WTC11 (cell line): ENCODE results near the gene IFI44.

Experiments used
- CTCF ChIP-seq: fragments of 200-600 bp; IDR thresholded peaks from 2 replicates; pipeline ENCODE4 v1.8.0; 2022; ENCODE audit warnings: antibody characterized with exemption
- ESRRA ChIP-seq: sonication (generic); formaldehyde crosslinking; IDR thresholded peaks from 2 replicates; pipeline ENCODE4 v1.8.1; 2022; ENCODE audit warnings: mild to moderate bottlenecking, missing genetic modification reagents, borderline replicate concordance
- IRF2 ChIP-seq: sonication (generic); formaldehyde crosslinking; IDR thresholded peaks from 2 replicates; pipeline ENCODE4 v1.8.0; 2022; ENCODE audit warnings: low read depth, missing genetic modification reagents, borderline replicate concordance
- NR1H2 ChIP-seq: sonication (generic); formaldehyde crosslinking; IDR thresholded peaks from 2 replicates; pipeline ENCODE4 v1.9.0; 2021; ENCODE audit warnings: mild to moderate bottlenecking, moderate library complexity, missing genetic modification reagents
- NR3C1 ChIP-seq: sonication (generic); formaldehyde crosslinking; conservative IDR thresholded peaks from 2 replicates; pipeline ENCODE4 v1.8.1; 2023; ENCODE audit warnings: low read depth, mild to moderate bottlenecking, missing genetic modification reagents
- RELA ChIP-seq: sonication (generic); formaldehyde crosslinking; IDR thresholded peaks from 2 replicates; pipeline ENCODE4 v1.8.1; 2022; ENCODE audit warnings: missing genetic modification reagents, mild to moderate bottlenecking, borderline replicate concordance
- TCF7 ChIP-seq: sonication (generic); formaldehyde crosslinking; IDR thresholded peaks from 2 replicates; pipeline ENCODE4 v1.8.0; 2022; ENCODE audit warnings: mild to moderate bottlenecking, low read depth, missing genetic modification reagents, moderate library complexity
- USF1 ChIP-seq: sonication (generic); formaldehyde crosslinking; IDR thresholded peaks from 2 replicates; pipeline ENCODE4 v1.8.0; 2022; ENCODE audit warnings: mild to moderate bottlenecking, missing genetic modification reagents
- ZBTB43 ChIP-seq: sonication (generic); formaldehyde crosslinking; IDR thresholded peaks from 2 replicates; pipeline ENCODE4 v1.8.1; 2023; ENCODE audit warnings: mild to moderate bottlenecking, missing genetic modification reagents
- ZNF281 ChIP-seq: sonication (generic); formaldehyde crosslinking; IDR thresholded peaks from 2 replicates; pipeline ENCODE4 v1.8.0; 2023; ENCODE audit warnings: mild to moderate bottlenecking, missing genetic modification reagents
- ZNF512 ChIP-seq: sonication (generic); formaldehyde crosslinking; IDR thresholded peaks from 2 replicates; pipeline ENCODE4 v1.8.1; 2022; ENCODE audit warnings: missing genetic modification reagents, borderline replicate concordance

- TF ChIP-seq USF1 (CRISPR knock-in tag): no peak
- no peak for TF ChIP-seq ZBTB43 (CRISPR knock-in tag)
- no peak for TF ChIP-seq CTCF
- TF ChIP-seq RELA (CRISPR knock-in tag): no peak
- no peak for TF ChIP-seq TCF7 (CRISPR knock-in tag)
- no peak for TF ChIP-seq IRF2 (CRISPR knock-in tag)
- no peak for TF ChIP-seq NR3C1 (CRISPR knock-in tag)
- no peak for TF ChIP-seq ESRRA (CRISPR knock-in tag)
- TF ChIP-seq NR1H2 (CRISPR knock-in tag): no peak
- TF ChIP-seq ZNF281 (CRISPR knock-in tag): no peak
- TF ChIP-seq ZNF512 (CRISPR knock-in tag): no peak
These were observed 29.6 kb upstream of the IFI44 start, which contains the start of gene IFI44L for GRCh38 chr1:78619803-78620579.
